GM19397 (cell line): ENCODE data around the gene HMGN1.
A peak's percentile ranks its signal among the peaks of the same experiment; 100 is the strongest.

Experiments used
- ATAC-seq: cut with Tn5 transposase; IDR thresholded peaks from one replicate; pipeline ENCODE4 v1.9.1; 2021; ENCODE audit warnings: mild to moderate bottlenecking, moderate library complexity; ENCODE audit not compliant: unreplicated experiment

Gene HMGN1

DNA sequence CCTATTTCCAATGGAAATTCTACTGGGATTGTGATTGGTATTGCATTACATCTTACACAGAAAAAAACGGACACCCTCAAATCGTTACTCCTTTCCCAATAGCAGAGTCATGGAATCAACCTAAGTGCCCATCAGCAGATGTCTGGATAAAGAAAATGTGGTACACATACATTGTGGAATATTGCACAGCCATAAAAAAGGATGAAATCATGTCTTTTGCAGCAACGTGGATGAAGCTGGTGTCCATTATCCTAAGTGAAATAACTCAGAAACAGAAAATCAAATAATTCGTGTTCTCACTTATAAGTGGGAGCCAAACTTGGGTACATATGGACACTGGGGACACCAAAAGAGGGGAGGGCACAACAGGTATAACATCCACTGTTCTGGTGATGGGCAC lies 14.3 kb downstream of the HMGN1 start:
- no peak for ATAC-seq

DNA sequence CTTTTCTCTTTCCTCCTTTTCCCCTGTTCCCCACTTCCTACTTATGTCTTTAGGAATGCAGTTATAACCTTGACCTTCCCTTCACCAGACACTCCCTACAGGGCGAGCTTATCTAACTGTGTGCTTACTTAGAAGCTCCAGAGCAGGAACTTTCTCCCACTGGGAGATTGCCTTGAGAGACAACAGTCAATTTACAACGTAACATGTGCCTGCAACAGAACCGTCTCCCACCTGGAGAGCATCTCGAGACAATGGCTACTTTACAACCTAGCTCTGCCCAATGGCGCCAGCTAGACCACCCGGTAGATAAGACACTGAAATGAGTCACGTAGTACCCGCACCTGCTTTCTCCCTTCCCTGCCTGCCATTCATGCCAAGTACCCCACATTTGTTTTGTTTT lies 16.7 kb downstream of the HMGN1 start:
- ATAC-seq, result no peak

DNA sequence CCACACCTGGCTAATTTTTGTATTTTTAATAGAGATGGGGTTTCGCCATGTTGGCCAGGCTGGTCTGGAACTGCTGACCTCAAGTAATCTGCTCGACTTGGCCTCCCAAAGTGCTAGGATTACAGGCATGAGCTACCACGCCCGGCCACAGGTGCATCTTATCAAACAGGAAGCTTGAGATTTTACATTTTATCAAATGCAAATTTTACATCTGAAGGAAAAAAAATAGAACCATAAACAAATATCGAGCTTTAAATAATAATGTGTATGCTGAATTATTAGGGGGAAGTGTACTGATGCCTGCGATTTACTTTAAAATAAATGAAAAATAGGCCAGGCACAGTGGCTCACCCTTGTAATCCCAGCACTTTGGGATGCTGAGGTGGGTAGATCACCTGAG lies 18.9 kb downstream of the HMGN1 start:
- no peak for ATAC-seq

DNA sequence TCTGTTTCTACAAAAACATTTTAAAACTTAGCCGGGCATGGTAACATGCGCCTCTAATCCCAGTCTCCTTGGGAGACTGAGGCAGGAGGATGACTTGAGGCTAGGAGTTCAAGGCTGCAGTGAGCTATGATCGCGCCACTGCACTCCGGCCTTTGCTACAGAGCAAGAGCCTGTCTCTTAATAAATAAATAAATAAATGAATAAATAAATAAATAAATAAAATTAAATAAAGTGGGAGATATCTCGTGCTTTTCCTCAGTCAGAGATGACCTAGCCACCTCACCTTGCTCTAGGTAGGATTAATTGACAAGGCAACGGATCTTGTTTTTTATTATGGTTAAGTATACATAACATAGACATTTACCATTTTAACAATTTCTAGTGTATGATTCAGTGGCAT lies 21.2 kb downstream of the HMGN1 start:
- no peak for ATAC-seq

DNA sequence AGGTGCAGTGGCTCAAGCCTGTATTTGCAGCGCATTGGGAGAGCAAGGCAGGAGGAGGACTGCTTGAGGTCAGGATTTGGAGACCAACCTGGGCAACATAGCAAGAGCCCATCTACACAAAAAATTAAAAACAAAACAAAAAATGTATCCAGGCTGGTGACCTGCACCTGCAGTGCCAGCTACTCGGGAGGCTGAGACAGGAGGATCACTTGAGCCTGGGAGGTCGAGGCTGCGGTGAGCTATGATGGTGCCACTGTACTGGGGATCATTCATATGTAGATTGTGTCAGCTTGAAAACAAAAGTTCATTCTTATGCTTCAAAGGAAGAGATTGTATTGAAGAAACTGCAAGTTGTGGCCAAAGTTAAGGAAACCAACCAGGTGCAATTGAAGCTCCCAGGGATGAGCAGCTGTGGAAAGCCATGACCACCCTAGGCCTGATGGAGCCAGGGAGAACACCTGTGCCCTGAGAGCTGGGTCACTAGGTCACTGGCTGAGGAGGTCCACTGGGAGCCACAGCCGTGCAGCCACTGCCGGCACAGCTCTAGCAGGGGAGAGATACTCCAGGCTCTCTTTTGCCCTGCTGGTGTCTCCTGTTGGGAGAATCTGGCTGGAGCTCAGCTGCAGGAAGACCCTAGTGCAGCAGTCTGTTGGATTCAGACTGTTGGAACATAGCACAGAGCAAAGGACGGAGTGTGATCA lies 22.1 kb downstream of the HMGN1 start:
- ATAC-seq, result no peak

DNA sequence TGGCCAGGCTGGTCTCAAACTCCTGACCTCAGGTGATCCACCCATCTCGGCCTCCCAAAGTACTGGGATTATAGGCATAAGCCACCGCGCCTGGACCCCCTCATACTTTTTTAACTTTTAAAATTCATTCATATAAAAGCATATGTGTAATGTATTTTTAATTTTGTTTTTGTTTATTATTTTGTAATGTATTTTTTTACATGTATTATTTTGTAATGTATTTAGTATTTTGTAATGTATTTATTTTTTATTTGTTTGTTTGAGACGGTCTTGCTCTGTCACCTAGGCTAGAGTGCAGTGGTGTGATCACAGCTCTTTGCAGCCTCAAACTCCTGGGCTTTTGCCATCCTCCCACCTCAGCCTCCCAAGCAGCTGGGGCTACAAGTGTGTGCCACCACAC lies 23.4 kb downstream of the HMGN1 start:
- ATAC-seq, result no peak

DNA sequence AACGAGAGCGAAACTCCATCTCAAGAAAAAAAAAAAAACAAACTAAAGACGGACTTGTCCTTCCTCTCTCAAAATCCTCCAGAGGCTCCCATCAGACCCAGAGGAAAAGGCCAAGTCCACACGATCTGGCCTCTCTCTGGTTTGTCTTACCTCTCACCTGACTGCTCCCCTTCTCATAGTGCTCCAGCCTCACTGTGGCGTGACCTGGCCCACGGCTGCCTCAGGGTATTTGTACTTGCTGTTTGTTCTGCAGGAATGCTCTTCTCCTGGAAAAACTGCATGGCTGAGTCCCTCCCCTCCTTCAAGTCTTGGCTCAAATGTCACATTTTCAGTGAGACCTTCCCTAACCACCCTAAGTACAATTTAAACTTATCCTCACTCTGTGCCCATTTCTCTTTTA lies 27.5 kb downstream of the HMGN1 start:
- no peak for ATAC-seq

DNA sequence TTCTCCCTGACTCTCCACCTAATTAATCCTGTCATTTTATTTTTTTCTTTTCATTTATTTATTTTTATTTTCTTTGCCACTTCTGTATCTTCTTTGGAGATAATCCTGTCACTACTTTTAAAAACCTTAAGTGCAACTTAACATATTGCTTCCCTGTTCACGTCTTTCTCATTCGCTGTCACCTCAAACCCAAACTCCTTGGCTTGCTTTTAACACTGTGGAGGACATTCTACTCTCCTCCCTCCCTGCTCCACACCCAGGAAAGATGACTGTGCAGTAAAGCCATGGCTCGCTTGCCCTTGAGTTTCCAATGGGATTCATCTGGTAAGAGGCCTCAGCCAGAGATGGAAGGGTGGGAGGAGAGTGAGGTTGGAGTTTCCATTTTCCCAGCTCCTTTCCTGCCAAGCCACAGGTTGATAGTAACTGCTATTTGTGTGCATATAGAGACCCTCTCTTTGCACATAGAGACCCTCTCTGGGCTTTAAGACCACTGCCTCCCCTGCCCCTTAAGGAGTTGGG lies 29.0 kb downstream of the HMGN1 start:
- no peak for ATAC-seq

DNA sequence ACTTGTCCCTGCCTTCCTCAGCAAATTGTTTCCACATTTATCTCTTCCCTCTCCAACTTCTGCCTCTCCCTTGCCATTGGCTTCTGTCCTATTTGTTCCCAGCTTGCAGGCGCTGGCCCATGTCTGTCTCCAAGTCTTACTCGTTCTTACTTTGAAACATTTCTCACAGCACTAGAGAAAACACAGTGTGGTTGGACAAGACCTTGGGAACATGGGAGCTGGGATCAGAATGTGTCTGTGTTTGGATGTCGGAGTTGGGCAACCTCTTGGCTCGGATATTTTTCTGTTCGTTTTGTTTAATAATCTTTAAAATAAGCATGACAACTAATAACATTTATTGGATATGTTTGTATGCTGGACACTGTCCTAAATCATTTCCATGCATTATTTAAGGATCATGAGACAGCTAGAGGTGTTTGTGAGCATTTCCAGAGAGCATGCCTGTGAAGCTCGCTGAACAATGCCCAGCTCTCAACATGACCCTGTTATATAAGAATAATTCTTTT lies 29.6 kb downstream of the HMGN1 start:
- no peak for ATAC-seq

DNA sequence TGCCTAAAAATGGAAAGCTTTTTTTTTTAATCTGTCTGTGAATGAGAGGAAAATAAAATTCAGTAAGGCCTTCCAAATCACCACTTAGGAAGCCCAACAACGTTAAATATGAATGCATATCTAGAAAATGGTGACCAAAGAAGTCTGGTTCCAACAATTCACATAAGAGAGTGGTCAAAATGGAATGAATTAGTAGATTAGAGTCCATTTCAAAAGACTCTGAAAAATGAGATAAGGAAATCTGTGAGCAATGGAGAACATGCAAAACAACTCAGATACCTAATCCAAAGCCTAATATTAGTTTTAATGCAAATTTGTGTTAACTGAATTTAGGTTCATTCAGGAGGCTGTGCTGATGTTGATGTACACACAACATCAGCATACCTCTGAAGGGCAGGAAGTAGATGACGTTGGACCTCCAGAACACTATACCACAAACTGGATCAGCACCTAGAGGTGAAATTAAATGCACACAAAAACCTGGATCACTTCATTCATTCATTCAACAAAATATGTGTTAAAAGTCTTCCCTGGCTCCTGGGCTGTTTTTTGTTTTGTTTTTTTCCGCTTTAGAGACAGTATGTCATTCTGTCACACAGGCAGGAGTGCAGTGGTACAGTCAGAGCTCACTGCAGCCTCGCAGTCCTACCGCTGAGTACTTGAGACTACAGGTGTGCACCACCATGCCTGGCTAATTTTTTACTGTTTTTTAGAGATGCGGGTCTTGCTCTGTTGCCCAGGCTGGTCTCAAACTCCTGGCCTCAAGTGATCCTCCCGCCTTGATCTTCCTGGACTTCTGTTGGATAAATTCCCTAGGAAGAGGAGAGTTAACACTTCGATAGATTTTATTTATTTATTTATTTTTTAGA lies 30.6 kb downstream of the HMGN1 start:
- no peak for ATAC-seq

DNA sequence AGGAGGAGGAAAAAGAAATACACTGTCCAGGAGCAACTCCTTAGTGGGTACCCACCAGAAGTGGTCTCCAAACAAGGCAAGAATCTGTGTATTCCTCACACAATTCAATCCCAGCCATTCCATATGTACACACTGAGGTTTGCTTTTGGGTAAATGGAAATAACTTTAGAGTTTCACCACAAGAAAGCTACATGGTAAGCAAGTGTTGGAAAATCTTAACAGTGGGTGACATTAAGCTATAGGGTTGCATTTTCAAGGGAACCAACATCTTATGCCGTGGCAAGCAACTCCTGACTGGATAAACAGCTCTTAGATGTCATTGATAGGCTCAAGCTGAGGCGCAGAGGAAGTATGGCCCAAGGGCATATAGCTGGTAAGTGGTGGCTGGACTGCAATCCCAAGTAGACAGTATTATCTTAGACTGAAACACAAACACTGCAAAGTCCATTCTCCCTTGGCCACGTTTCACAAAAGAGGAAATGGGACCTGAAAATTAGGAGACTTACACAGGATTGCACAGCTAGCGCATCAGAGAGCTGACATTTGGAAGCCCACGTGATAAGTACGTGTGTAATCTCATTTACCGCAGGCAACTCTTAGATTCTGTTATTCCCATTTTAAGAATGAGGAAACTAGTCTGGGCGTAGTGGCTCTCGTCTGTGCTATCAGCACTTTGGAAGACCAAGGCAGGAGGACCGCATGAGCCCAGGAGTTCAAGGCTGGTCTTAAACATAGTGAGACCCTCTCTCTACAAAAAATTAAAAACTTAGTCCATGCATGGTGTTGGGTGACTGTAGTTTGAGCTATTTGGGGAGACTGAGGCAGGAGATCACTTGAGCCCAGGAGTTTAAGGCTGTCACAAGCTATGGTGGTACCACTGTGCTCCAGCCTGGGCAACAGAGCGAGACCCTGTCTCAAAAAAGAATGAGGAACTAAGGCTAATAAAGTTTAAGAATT lies 31.5 kb downstream of the HMGN1 start:
- no peak for ATAC-seq

DNA sequence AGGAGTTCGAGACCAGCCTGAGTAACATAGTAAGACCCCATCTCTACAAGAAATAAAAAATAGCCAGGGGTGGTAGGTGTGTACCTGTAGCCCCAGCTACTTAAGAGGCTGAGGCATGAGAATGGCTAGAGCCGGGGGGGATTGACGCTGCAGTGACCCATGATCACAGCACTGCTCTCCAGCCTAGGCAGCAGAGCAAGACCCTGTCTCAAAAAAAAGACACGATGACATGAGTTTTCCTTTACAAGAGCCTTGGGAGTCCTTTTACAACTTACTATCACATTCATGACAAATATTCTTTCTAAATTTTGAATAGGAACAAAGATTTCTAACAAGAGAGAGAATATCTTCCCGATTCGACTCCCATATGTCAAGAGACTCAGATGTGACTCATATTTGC lies 32.2 kb downstream of the HMGN1 start:
- ATAC-seq, result no peak

DNA sequence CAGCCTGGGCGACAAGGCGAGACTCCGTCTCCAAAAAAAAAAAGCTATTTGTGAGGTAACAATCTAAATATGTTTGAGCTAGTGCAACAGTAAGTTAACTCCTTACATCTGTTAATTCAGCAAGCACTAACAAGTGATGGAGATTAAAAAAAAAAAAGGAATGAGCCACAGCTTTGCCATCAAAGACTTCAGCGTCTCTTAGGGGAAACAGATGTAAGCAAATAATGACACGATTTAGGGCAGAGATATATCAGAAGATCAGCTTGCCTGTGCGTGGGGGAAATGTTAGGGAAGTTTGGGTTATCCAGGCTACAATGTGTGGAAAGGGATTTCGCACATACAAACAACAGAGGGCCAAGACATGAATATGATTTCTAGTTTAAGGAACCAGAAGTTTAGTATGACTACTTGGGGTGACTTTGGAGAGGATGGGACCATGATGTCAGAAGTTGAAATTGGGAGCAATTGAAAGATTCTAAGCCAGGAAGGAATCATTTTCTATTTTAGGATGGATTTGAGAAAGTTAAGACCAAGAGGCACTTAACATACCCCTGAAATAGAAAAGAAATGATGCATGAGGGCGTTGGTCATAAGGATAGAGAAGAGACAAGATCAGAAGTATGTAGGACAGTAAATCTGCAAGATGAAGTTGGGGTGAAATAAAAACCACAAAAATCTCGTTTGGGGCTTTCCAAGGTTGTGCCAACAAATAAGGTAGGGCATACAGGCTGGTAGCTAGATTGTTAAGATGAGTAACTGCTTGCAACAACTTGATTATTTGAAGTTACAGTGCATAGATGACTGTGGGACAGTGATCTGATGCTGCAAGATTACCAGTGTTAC lies 33.1 kb downstream of the HMGN1 start:
- no peak for ATAC-seq

DNA sequence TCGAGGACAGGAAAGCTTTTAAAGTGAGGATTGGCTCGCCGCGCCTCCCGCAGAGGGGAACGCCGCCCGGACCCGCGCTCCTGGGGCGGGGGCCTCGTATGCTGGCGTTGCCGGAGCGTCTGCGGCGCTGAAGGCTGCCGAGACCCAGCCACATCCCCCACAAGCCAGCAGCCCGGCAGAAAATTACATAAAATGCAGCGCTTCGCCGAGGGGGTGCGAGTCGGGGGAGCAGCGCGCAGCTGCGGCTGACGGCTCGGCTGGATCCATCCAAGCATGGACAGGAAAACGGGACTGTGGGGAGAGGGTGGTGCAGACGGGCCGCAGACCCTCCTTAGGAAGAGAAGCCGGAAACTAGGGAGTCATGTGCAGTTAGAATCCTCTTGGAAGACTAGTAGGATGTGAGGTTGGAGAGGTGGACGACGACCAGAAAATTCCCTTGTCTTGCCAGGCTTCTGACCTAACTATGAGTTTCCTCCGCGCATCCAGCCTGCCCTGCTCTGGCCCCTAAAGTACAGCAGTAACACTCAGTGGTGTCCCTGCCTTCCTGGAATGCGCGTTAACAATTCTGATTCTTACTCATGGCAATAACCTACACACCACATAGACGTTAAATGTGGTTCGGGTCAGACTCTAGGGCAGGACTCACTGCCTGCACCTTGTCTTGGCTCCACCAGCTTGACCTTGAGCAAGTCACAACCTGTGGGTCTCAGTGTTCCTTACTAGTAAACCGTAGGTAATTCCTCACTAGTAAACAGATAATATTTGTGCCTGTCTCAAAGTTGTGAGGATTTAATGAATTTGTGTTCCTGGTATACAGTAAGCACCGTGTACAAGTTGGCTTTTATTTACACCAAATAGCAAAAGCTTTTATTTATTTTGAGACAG lies 34.5 kb downstream of the HMGN1 start:
- ATAC-seq, result peak; percentile 6

DNA sequence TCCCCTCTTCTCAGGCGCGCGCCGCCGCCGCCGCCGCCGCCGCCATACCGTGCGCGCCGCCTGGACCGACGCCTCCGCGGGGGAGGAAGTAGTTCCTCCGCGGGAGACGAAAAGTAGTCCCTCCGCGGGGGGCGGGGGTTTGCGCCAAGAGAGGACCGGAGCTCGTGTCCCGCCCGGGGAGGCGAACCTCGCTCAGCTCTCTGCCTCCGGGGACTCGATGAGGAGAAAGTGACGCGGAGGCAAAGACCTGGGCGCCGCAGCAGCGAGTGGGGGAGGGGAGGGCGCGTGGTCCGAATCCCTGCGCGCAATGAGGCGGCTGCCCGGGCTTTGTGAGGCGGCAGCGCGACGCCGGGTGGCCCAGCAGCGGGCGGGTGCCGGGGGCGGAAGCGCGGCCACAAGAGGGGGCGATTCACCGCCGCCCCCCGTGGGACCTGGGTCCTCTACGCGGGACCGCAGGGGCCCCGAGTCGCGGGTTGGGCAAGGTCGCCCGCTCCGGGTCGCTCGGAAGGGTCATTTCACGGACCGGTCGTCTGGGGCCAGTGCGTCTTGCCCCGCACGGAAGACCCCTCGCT lies 35.2 kb downstream of the HMGN1 start, which contains the start of gene BRWD1:
Gene BRWD1 (minus strand): TSS at position 62 of the 572 bp plus-strand sequence. CDS start 141 bp downstream, outside the sequence.
- ATAC-seq, result peak; percentile 51

DNA sequence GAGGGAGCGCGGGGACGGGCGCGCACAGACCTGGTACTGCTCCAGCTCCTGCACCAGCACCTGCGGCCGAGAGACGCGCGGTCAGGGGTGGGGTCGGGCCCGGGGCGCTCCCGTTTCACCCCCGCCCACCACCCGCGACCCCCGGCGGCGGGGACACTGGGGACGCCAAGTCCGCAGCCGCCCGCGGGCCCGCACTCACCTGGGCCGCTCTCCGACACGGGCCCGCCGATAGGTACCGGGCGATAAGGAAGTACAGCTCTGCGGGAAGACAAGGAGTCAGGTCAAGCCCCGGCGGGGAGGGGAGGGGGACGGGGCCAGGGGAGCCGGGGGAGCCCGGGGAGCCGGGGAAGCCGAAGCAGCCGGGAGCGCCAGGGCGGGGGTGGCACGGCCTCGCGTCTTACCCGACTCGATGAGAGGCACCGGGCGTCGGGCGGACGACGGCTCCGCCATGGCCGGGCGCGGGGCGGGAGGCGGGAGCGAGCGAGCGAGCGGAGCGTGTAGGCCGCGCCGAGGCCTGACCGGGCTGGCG lies 35.8 kb downstream of the HMGN1 start:
- ATAC-seq, result peak; percentile 6

DNA sequence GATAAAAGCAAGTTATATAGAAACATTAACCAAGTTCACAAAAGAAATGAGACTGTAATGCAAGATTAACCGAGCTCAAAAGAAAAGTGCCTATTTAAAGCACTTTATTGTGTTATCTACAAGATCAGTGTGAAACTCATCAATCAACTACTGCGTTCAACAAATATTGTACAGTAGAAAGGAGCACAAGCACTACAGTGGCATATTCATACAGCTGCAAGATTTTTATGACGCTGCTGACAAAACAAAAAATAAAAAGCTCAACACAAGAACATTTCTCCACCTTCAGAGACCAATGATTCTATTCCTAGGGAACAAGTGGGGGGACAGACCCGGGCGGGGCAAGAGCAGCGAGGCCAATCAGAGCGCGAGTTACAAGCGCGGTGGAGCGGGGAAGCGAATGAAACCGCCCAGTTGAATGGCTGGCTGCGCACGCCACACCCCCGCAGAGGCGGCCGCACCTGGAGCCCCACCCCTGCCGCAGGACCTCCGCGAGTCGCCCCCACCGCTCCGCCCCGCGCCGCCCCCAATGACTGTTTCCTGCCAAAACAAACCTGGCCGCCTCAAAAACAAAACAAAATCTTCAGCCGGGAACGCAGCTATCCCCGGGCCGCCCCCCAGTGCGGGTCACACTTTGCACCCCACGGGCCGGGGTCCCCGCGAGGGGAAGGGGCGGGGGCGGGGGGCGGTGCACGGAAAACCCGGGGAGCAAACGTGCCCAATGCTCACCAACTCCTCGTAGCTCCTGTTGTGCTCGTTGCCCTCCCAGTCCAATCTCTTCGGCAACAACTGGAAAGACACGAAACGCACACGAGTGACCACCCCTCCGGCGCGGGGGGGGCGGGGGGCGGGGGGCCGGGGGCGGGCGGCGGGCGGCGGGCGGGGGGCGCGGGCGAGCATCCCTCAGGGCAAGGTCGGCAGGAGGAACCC lies 36.5 kb downstream of the HMGN1 start:
- peak; percentile 66 for ATAC-seq
